Hepatocyte (in vitro differentiated cells): ENCODE measurements around the gene SRSF8.

Experiments used
- CTCF ChIP-seq: fragments of 200-600 bp; sonication (generic); IDR thresholded peaks from 2 replicates; pipeline ENCODE4 v1.5.1; 2016; ENCODE audit warnings: antibody characterized with exemption, mild to moderate bottlenecking; ENCODE audit not compliant: poor library complexity
- EZH2phosphoT487 ChIP-seq: fragments of 200-600 bp; sonication (generic); IDR thresholded peaks from one replicate; pipeline ENCODE4 v1.6.1; 2018; ENCODE audit warnings: antibody characterized with exemption, mild to moderate bottlenecking, low read depth, moderate library complexity; ENCODE audit not compliant: unreplicated experiment, severe bottlenecking

- no peak for TF ChIP-seq CTCF
- TF ChIP-seq EZH2phosphoT487, result no peak
These were observed 34.3 kb downstream of the SRSF8 start for GRCh38 chr11:95100856-95101507.
